GM21526 (cell line): Measurements from ENCODE around the gene PRG3.
A peak's percentile ranks its signal among the peaks of the same experiment; 100 is the strongest.
"Not testable (repeated sequence)": the region's sequence is repeated elsewhere in the genome, so short reads cannot be mapped to it uniquely, and the experiment has no call there.

Source experiments
- ATAC-seq: cut with Tn5 transposase; IDR thresholded peaks from one replicate; pipeline ENCODE4 v1.9.1; 2021; ENCODE audit warnings: moderate library complexity; ENCODE audit not compliant: unreplicated experiment, low FRiP score

Gene PRG3

GRCh38 chr11:57361926-57362325 lies 19.0 kb downstream of the PRG3 start:
- no peak for ATAC-seq

GRCh38 chr11:57361420-57361819 lies 19.5 kb downstream of the PRG3 start:
- not testable (repeated sequence) for ATAC-seq

- no peak for ATAC-seq
Measured at GRCh38 chr11:57360991-57361390, 20.0 kb downstream of the PRG3 start.

GRCh38 chr11:57359896-57360690 lies 20.9 kb downstream of the PRG3 start:
- ATAC-seq: no peak

- no peak for ATAC-seq
Measured at GRCh38 chr11:57359396-57359795, 21.6 kb downstream of the PRG3 start.

- ATAC-seq: no peak
Measured at GRCh38 chr11:57358991-57359390, 22.0 kb downstream of the PRG3 start.

- no peak for ATAC-seq
Measured at GRCh38 chr11:57358543-57358961, 22.4 kb downstream of the PRG3 start.

- no peak for ATAC-seq
Measured at GRCh38 chr11:57357856-57358255, 23.1 kb downstream of the PRG3 start.

GRCh38 chr11:57357310-57357709 lies 23.6 kb downstream of the PRG3 start:
- no peak for ATAC-seq

- ATAC-seq: no peak
Measured at GRCh38 chr11:57356268-57356667, 24.7 kb downstream of the PRG3 start.

- no peak for ATAC-seq
Measured at GRCh38 chr11:57354699-57355098, 26.3 kb downstream of the PRG3 start.

GRCh38 chr11:57353852-57354251 lies 27.1 kb downstream of the PRG3 start:
- ATAC-seq: no peak

- ATAC-seq: no peak
Measured at GRCh38 chr11:57353446-57353845, 27.5 kb downstream of the PRG3 start.

GRCh38 chr11:57353036-57353435 lies 27.9 kb downstream of the PRG3 start:
- ATAC-seq: no peak

- ATAC-seq: no peak
Measured at GRCh38 chr11:57349491-57350274, 31.3 kb downstream of the PRG3 start.

- no peak for ATAC-seq
Measured at GRCh38 chr11:57348636-57349313, 32.2 kb downstream of the PRG3 start.

GRCh38 chr11:57348052-57348451 lies 32.9 kb downstream of the PRG3 start:
- no peak for ATAC-seq

- no peak for ATAC-seq
Measured at GRCh38 chr11:57347336-57347735, 33.6 kb downstream of the PRG3 start.

GRCh38 chr11:57345555-57346211 lies 35.3 kb downstream of the PRG3 start:
- ATAC-seq: peak; percentile 76

GRCh38 chr11:57344826-57345225 lies 36.1 kb downstream of the PRG3 start:
- no peak for ATAC-seq

GRCh38 chr11:57343825-57344224 lies 37.1 kb downstream of the PRG3 start:
- no peak for ATAC-seq
